GM12878 (cell line): ENCODE data around the gene RABEP2. TPM values are rescaled to one million over a fixed set of nuclear protein-coding genes. Genes with fewer than 3 reads are reported as not detected.

Experiments used
- ATAC-seq: fragments of 200-7000 bp; cut with Tn5 transposase; 3 replicates; pipeline ENCODE4 v1.9.1; 2020; ENCODE audit warnings: mild to moderate bottlenecking, moderate library complexity
- BruUV-seq: library from RNA; stranded (reverse); fragments of 400-500 nt; replicated peaks from 2 replicates; lab custom pipeline; 2021; lab: Mats Ljungman, UMichigan
- CTCF ChIA-PET: fragments of 300-600 bp; sonication (Branson Sonifier 250); formaldehyde crosslinking; extraction: SDS; loops from one replicate; lab custom pipeline; 2021; ENCODE audit warnings: inconsistent platforms; lab: Yijun Ruan, JAX
- POLR2A ChIA-PET: fragments of 350-600 bp; formaldehyde crosslinking; extraction: SDS; loops from one replicate; lab custom pipeline; 2021; ENCODE audit warnings: inconsistent platforms; lab: Charles Lee
- RAD21 ChIA-PET: fragments of 300-600 bp; sonication (Branson Sonifier 250); formaldehyde crosslinking; loops from one replicate; lab custom pipeline; 2023; ENCODE audit warnings: antibody characterized with exemption; ENCODE audit not compliant: unreplicated experiment; lab: Charles Lee
- SMC1A ChIA-PET: fragments of 300-600 bp; sonication (Branson Sonifier 250); formaldehyde crosslinking; loops from one replicate; lab custom pipeline; 2023; ENCODE audit not compliant: unreplicated experiment, uncharacterized antibody; lab: Charles Lee
- DNase-seq: peaks from one replicate; pipeline ENCODE4 v3.0.0-alpha.2; 2011; ENCODE audit warnings: low read depth, low spot score
- FAIRE-seq: peaks from 3 replicates; lab custom pipeline; 2011; peaks lifted over from hg19 to GRCh38; lab: Jason Lieb, UNC
- H2AFZ ChIP-seq: 2 replicates; pipeline ENCODE4 v1.6.0; 2011; ENCODE audit warnings: low read depth, low read length, control low read depth; ENCODE audit not compliant: control insufficient read depth
- H3K27ac ChIP-seq: 2 replicates; pipeline ENCODE4 v1.5.1; 2011; ENCODE audit warnings: control low read depth; ENCODE audit not compliant: control insufficient read depth, insufficient read depth
- H3K27me3 ChIP-seq, 2 experiments: replicated peaks in 1 of 2; 2 replicates each; pipeline versions ENCODE4 v1.6.0 to v1.6.1; 2011; ENCODE audit warnings: low read length in 1 of 2; ENCODE audit not compliant: control insufficient read depth in 2 of 2, insufficient read depth in 2 of 2
- H3K36me3 ChIP-seq, 2 experiments: 2 replicates each; pipeline ENCODE4 v1.5.1; 2011; ENCODE audit warnings: low read length in 1 of 2; ENCODE audit not compliant: control insufficient read depth in 2 of 2, insufficient read depth in 2 of 2
- H3K4me1 ChIP-seq: 2 replicates; pipeline ENCODE4 v1.6.1; 2011; ENCODE audit warnings: mild to moderate bottlenecking, low read length, moderate library complexity, mixed read lengths; ENCODE audit not compliant: control insufficient read depth, insufficient read depth
- H3K4me2 ChIP-seq: 2 replicates; pipeline ENCODE4 v1.6.0; 2011; ENCODE audit warnings: control low read depth; ENCODE audit not compliant: control insufficient read depth, insufficient read depth
- H3K4me3 ChIP-seq: fragments of 200-600 bp; sonication (generic); 2 replicates; pipeline ENCODE4 v1.5.1; 2016
- H3K79me2 ChIP-seq: 2 replicates; pipeline ENCODE4 v1.6.0; 2011; ENCODE audit warnings: low read length; ENCODE audit not compliant: control insufficient read depth, insufficient read depth
- H3K9ac ChIP-seq: 2 replicates; pipeline ENCODE4 v1.8.0; 2011; ENCODE audit warnings: low read length, control low read depth, mixed read lengths; ENCODE audit not compliant: control insufficient read depth, insufficient read depth
- H3K9me3 ChIP-seq: replicated peaks from 3 replicates; pipeline ENCODE4 v1.5.1; 2011; ENCODE audit warnings: mild to moderate bottlenecking, low read length; ENCODE audit not compliant: control insufficient read depth, insufficient read depth
- H4K20me1 ChIP-seq: 2 replicates; pipeline ENCODE4 v1.6.0; 2011; ENCODE audit not compliant: control insufficient read depth, insufficient read depth
- BMI1 ChIP-seq: fragments of 450-650 bp; IDR thresholded peaks from 2 replicates; pipeline ENCODE4 v1.6.1; 2016; ENCODE audit warnings: mild to moderate bottlenecking, moderate library complexity, borderline replicate concordance
- CHD1 ChIP-seq: IDR thresholded peaks from 2 replicates; pipeline ENCODE4 v1.6.1; 2012; ENCODE audit warnings: low read depth, low read length, improper control_type of control experiment
- EP300 ChIP-seq, 2 experiments: fragments of 150-350 bp in 1 of 2; IDR thresholded peaks; 2 replicates each; pipeline ENCODE4 v1.6.1; 2011 to 2012; ENCODE audit warnings: low read depth in 2 of 2, low read length in 2 of 2, borderline replicate concordance in 1 of 2, improper control_type of control experiment in 1 of 2, inconsistent platforms in 1 of 2; ENCODE audit not compliant: control insufficient read depth in 1 of 2
- FOXK2 ChIP-seq: fragments of 450-650 bp; IDR thresholded peaks from 2 replicates; pipeline ENCODE4 v1.6.1; 2017; ENCODE audit warnings: mild to moderate bottlenecking, moderate library complexity
- KDM1A ChIP-seq: fragments of 200-600 bp; sonication (generic); IDR thresholded peaks from 2 replicates; pipeline ENCODE4 v1.6.1; 2016; ENCODE audit warnings: borderline replicate concordance
- NFXL1 ChIP-seq: fragments of 450-650 bp; IDR thresholded peaks from 2 replicates; pipeline ENCODE4 v1.6.1; 2017; ENCODE audit warnings: antibody characterized with exemption, mild to moderate bottlenecking, borderline replicate concordance
- NR2C2 ChIP-seq: IDR thresholded peaks from 2 replicates; pipeline ENCODE4 v1.6.1; 2011; ENCODE audit warnings: borderline replicate concordance, low read depth; ENCODE audit not compliant: control insufficient read depth, insufficient read length
- POLR2A ChIP-seq: IDR thresholded peaks from 2 replicates; pipeline ENCODE4 v1.6.1; 2011; ENCODE audit warnings: low read depth, mild to moderate bottlenecking, low read length
- RB1 ChIP-seq: fragments of 450-650 bp; formaldehyde crosslinking; IDR thresholded peaks from 2 replicates; pipeline ENCODE4 v1.6.1; 2017; ENCODE audit warnings: mild to moderate bottlenecking, borderline replicate concordance
- RBBP5 ChIP-seq: fragments of 200-600 bp; sonication (generic); conservative IDR thresholded peaks from 2 replicates; pipeline ENCODE4 v1.6.1; 2016
- RELB ChIP-seq: fragments of 450-650 bp; IDR thresholded peaks from 2 replicates; pipeline ENCODE4 v1.6.1; 2017; ENCODE audit warnings: low read depth, mild to moderate bottlenecking, moderate library complexity
- RFX5 ChIP-seq: IDR thresholded peaks from 2 replicates; pipeline ENCODE4 v1.6.1; 2011; ENCODE audit warnings: low read depth, low read length, improper control_type of control experiment
- SMARCA5 ChIP-seq: fragments of 450-650 bp; IDR thresholded peaks from 2 replicates; pipeline ENCODE4 v1.6.1; 2017; ENCODE audit warnings: mild to moderate bottlenecking
- ZNF207 ChIP-seq: fragments of 450-650 bp; IDR thresholded peaks from 2 replicates; pipeline ENCODE4 v1.6.1; 2014; ENCODE audit warnings: antibody characterized with exemption, mild to moderate bottlenecking, borderline replicate concordance
- WGBS: methylation state at CpG from one replicate; pipeline ENCODE4 v1.1.6; 2016; ENCODE audit warnings: low lambda C conversion rate; ENCODE audit not compliant: insufficient replicate concordance, insufficient coverage; ENCODE audit errors: missing lambda C conversion rate; 5-methylcytosine and 5-hydroxymethylcytosine counted together
- in situ Hi-C: fragments of 300-500 bp; cut with MboI; formaldehyde crosslinking; loops from 9 replicates; pipeline ENCODE4 v1.14.3; 2018; ENCODE audit warnings: mixed read lengths
- intact Hi-C: fragments of 100-400 bp; cut with micrococcal nuclease; formaldehyde crosslinking; loops from one replicate; pipeline ENCODE4 v1.14.2; 2022; ENCODE audit not compliant: unreplicated experiment
- polyA plus RNA-seq, 11 experiments: library from polyadenylated mRNA; depleted of rRNA in 4 of 11; unstranded in 6 of 11; stranded (reverse) in 5 of 11; fragments of >200 nt; fragmentation: Nextera tagmentation in 4 of 11; fragmentation: Illumina TruSeq in 1 of 11; extraction: Ambion mirVana in 4 of 11; extraction: Trizol in 1 of 11; gene quantifications; 1 replicate in 1 of 11; 2 replicates in 10 of 11; pipeline versions ENCODE4 v1.2.1 to v1.2.3, GENCODE V29; 2011 to 2016; ENCODE audit warnings: inconsistent platforms in 2 of 11, missing spikeins in 2 of 11, low read depth in 1 of 11
- total RNA-seq, 4 experiments: library from RNA; depleted of rRNA in 3 of 4; stranded (reverse); fragments of >200 nt in 3 of 4; fragmentation: Illumina TruSeq in 1 of 4; extraction: Trizol in 1 of 4; gene quantifications; 2 replicates each; pipeline versions ENCODE4 v1.2.1 to v1.2.3, GENCODE V29; 2013 to 2021
- TF ChIP-seq, protein P1 (sequence below): fragments of 450-650 bp; IDR thresholded peaks from 2 replicates; pipeline ENCODE4 v1.6.1; 2014; ENCODE audit warnings: mild to moderate bottlenecking

The RABEP2 gene
- total and polyA plus RNA-seq, 10 of the 15 experiments (the other 5 are each of a cell fraction or from before 2014, with no cell fraction given): 0.47 to 33.2 (median 18.6) TPM

- peaks cover 0 to 6% of the 10 kb centered on the region in 2 experiments; a peak in 1 of 4 replicates for H3K36me3 ChIP-seq
These were observed 10.3 kb upstream of the RABEP2 start for GRCh38 chr16:28935346-28935745.

DNA sequence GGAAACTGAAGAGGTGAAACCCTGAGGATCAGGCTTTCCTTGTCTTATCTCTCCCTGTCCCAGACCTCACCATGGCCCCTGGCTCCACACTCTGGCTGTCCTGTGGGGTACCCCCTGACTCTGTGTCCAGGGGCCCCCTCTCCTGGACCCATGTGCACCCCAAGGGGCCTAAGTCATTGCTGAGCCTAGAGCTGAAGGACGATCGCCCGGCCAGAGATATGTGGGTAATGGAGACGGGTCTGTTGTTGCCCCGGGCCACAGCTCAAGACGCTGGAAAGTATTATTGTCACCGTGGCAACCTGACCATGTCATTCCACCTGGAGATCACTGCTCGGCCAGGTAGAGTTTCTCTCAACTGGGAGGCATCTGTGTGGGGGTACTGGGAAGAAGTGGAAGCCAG is 8.1 kb upstream of the RABEP2 start:
- H3K4me1 ChIP-seq: peaks cover 16% of the 10 kb centered on the region
- DNase-seq (no peak), FAIRE-seq (no peak), ATAC-seq (no peak)
- no TSS peak for BruUV-seq
- ChIA-PET CTCF (interaction anchor here (0.6 to 7.2 kb wide), 10 partner anchors 9 to 87 kb away, joined by 3 to 136 read pairs (median 4); partner anchors contain the start of genes ATP2A1 and TUFM), RAD21 (interaction anchor here (1.0 to 4.5 kb wide), 6 partner anchors 10 to 86 kb away, joined by 3 to 46 read pairs (median 8); partner anchors contain the start of genes ATP2A1, SH2B1 and TUFM), POLR2A (interaction anchor here (0.6 to 3.7 kb wide), 12 partner anchors 8 to 111 kb away, joined by 3 to 39 read pairs (median 4); partner anchors contain the start of genes ATXN2L, RABEP2 and TUFM), SMC1A (interaction anchor here (1.2 to 4.2 kb wide), 11 partner anchors 8 to 111 kb away, joined by 3 to 52 read pairs (median 5); partner anchors contain the start of genes ATXN2L, RABEP2, SH2B1 and TUFM)
- no peaks in the 10 kb centered on the region for H3K9me3 ChIP-seq
- H3K27me3 ChIP-seq: no peaks in the 10 kb centered on the region
- no peaks in the 10 kb centered on the region for H4K20me1 ChIP-seq
- 7% methylated on average over 8 of the region's 8 CpGs for WGBS
- peak overlapping the region; percentile 79 for H2AFZ ChIP-seq
- intact Hi-C loops (loop anchor here (5.0 kb wide), 1 partner anchor 56 kb away; the partner anchor contains the start of gene ATP2A1), in situ Hi-C loops (no loop called here)
- H3K4me2 ChIP-seq: peak overlapping the region; percentile 95
- peaks cover 21% of the 10 kb centered on the region for H3K79me2 ChIP-seq
- H3K27ac ChIP-seq: peak overlapping the region; percentile 92
- peaks cover 0 to 6% of the 10 kb centered on the region in 2 experiments; a peak in 1 of 4 replicates for H3K36me3 ChIP-seq
- peak overlapping the region; percentile 97 for H3K9ac ChIP-seq
- peak overlapping the region; percentile 96 for H3K4me3 ChIP-seq
- no peak for TF ChIP-seq RB1
- TF ChIP-seq, protein P1, sequence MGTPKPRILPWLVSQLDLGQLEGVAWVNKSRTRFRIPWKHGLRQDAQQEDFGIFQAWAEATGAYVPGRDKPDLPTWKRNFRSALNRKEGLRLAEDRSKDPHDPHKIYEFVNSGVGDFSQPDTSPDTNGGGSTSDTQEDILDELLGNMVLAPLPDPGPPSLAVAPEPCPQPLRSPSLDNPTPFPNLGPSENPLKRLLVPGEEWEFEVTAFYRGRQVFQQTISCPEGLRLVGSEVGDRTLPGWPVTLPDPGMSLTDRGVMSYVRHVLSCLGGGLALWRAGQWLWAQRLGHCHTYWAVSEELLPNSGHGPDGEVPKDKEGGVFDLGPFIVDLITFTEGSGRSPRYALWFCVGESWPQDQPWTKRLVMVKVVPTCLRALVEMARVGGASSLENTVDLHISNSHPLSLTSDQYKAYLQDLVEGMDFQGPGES: no peak
- TF ChIP-seq CHD1: no peak
- TF ChIP-seq SMARCA5: no peak
- no peak for TF ChIP-seq RFX5
- TF ChIP-seq RELB: no peak
- TF ChIP-seq EP300 (IDR thresholded peaks at IDR 0.05; ENCODE audit: borderline replicate concordance in 1 of 2, control insufficient read depth in 1 of 2, low read depth in 2 of 2, low read length in 2 of 2): no peak
- TF ChIP-seq POLR2A: no peak
- TF ChIP-seq BMI1: no peak
- TF ChIP-seq NR2C2: no peak
- no peak for TF ChIP-seq FOXK2
- TF ChIP-seq KDM1A: no peak
- no peak for TF ChIP-seq RBBP5
- no peak for TF ChIP-seq ZNF207

More at GRCh38 chr16:28935346-28935745, 10.3 kb upstream of the RABEP2 start:
- 98% methylated on average over 4 of the region's 4 CpGs for WGBS
- Histone ChIP-seq H3K4me1 (peaks cover 16% of the 10 kb centered on the region), H4K20me1 (no peaks in the 10 kb centered on the region), H3K27me3 (no peaks in the 10 kb centered on the region), H3K4me3 (no peak overlapping the region), H3K9me3 (no peaks in the 10 kb centered on the region), H3K27ac (no peak overlapping the region), H3K4me2 (no peak overlapping the region), H2AFZ (no peak overlapping the region), H3K79me2 (peaks cover 21% of the 10 kb centered on the region), H3K9ac (no peak overlapping the region)
- ATAC-seq (no peak), DNase-seq (no peak), FAIRE-seq (no peak)
- in situ Hi-C loops (no loop called here), intact Hi-C loops (no loop called here)
- POLR2A ChIA-PET: interaction anchor here (0.9 to 2.1 kb wide), 2 partner anchors 12 to 111 kb away, joined by 3 to 7 read pairs; no protein-coding TSS in a partner anchor
- SMC1A ChIA-PET: interaction anchor here (0.7 to 1.8 kb wide), 2 partner anchors 9 to 11 kb away, joined by 3 to 14 read pairs; no protein-coding TSS in a partner anchor
- BruUV-seq: no TSS peak
- RAD21 ChIA-PET: interaction anchor here (1.6 kb wide), 1 partner anchor 9 kb away, joined by 11 read pairs; no protein-coding TSS in a partner anchor
- CTCF ChIA-PET: interaction anchor here (7.2 kb wide), 1 partner anchor 9 kb away, joined by 136 read pairs; no protein-coding TSS in a partner anchor
- TF ChIP-seq NFXL1 (no peak), KDM1A (no peak)
